ENCODE data around the gene SERTM1. TPM values are rescaled to one million over a fixed set of nuclear protein-coding genes. Genes with fewer than 3 reads are reported as not detected.

The SERTM1 gene
- total and polyA plus RNA-seq, 2 of the 8 experiments (the other 6 are each of a cell fraction or from before 2014, with no cell fraction given), result 0.48 to 1.6 TPM

- TF ChIP-seq CHD7 (IDR thresholded peaks at IDR 0.05; ENCODE audit: insufficient replicate concordance, low read length) (no peak), KDM5A (IDR thresholded peaks at IDR 0.05; ENCODE audit: low read length) (no peak), CBX5 (IDR thresholded peaks at IDR 0.05; ENCODE audit: low read depth, low read length) (no peak), BACH1 (IDR thresholded peaks at IDR 0.05; ENCODE audit: low read length) (no peak), RAD21 (IDR thresholded peaks at IDR 0.05 in 1 of 2, conservative IDR thresholded peaks at IDR 0.05 in 1 of 2; ENCODE audit: low read depth in 2 of 2, low read length in 2 of 2) (no peak), PHF8 (conservative IDR thresholded peaks at IDR 0.05; ENCODE audit: low read depth, low read length) (no peak), ATF2 (IDR thresholded peaks at IDR 0.05; ENCODE audit: low read length) (no peak), SRF (IDR thresholded peaks at IDR 0.05; ENCODE audit: low read depth, low read length) (no peak), NANOG (IDR thresholded peaks at IDR 0.05; ENCODE audit: insufficient read depth, low read depth, low read length, poor library complexity, severe bottlenecking) (no peak), JUN (IDR thresholded peaks at IDR 0.05; ENCODE audit: low read depth, low read length) (no peak)
Observed at GRCh38 chr13:36685927-36686326, 12.1 kb downstream of the SERTM1 start (continued).
